H9 (cell line): ENCODE data around the gene ELOA. TPM values are rescaled to one million over a fixed set of nuclear protein-coding genes. Genes with fewer than 3 reads are reported as not detected.

Experiments used
- DNase-seq: peaks from one replicate; pipeline ENCODE4 v3.0.0-alpha.2; 2017
- H2AFZ ChIP-seq: one replicate; pipeline ENCODE4 v1.6.1; 2013; ENCODE audit warnings: mild to moderate bottlenecking, low read length, control low read depth, moderate library complexity
- H2AK5ac ChIP-seq: 2 replicates; pipeline ENCODE4 v1.6.1; 2013; ENCODE audit warnings: low read length, control low read depth, mixed read lengths; ENCODE audit not compliant: insufficient read length
- H2BK120ac ChIP-seq: one replicate; pipeline ENCODE4 v1.6.1; 2013; ENCODE audit warnings: low read depth, mild to moderate bottlenecking, low read length, control low read depth, inconsistent platforms; ENCODE audit not compliant: poor library complexity, severe bottlenecking
- H2BK12ac ChIP-seq: 2 replicates; pipeline ENCODE4 v1.6.1; 2013; ENCODE audit warnings: low read length, control low read depth, mixed read lengths, low read depth; ENCODE audit not compliant: insufficient read length
- H2BK15ac ChIP-seq: 2 replicates; pipeline ENCODE4 v1.6.1; 2013; ENCODE audit warnings: low read depth, low read length, control low read depth
- H2BK20ac ChIP-seq: one replicate; pipeline ENCODE4 v1.6.1; 2013; ENCODE audit warnings: low read depth, mild to moderate bottlenecking, low read length, control low read depth, inconsistent platforms; ENCODE audit not compliant: poor library complexity, severe bottlenecking
- H2BK5ac ChIP-seq: 2 replicates; pipeline ENCODE4 v1.6.1; 2013; ENCODE audit warnings: low read length, control low read depth, mixed read lengths; ENCODE audit not compliant: insufficient read length
- H3K14ac ChIP-seq: 2 replicates; pipeline ENCODE4 v1.6.1; 2013; ENCODE audit warnings: low read length, control low read depth; ENCODE audit not compliant: insufficient read depth
- H3K18ac ChIP-seq: 2 replicates; pipeline ENCODE4 v1.6.1; 2013; ENCODE audit warnings: low read depth, mild to moderate bottlenecking, mixed read lengths, low read length, control low read depth; ENCODE audit not compliant: insufficient read length
- H3K23ac ChIP-seq: 2 replicates; pipeline ENCODE4 v1.6.1; 2013; ENCODE audit warnings: low read length, control low read depth, mixed read lengths, low read depth; ENCODE audit not compliant: insufficient read length
- H3K23me2 ChIP-seq: 2 replicates; pipeline ENCODE4 v1.6.1; 2013; ENCODE audit warnings: low read depth, mild to moderate bottlenecking, mixed read lengths, low read length, control low read depth; ENCODE audit not compliant: insufficient read length, poor library complexity, severe bottlenecking
- H3K27ac ChIP-seq: 2 replicates; pipeline ENCODE4 v1.5.1; 2013; ENCODE audit warnings: low read length, control low read depth, mixed read lengths, low read depth; ENCODE audit not compliant: insufficient read length
- H3K27me3 ChIP-seq: 2 replicates; pipeline ENCODE4 v1.6.1; 2013; ENCODE audit warnings: low read length, control low read depth, inconsistent platforms; ENCODE audit not compliant: insufficient read depth
- H3K4ac ChIP-seq: 2 replicates; pipeline ENCODE4 v1.6.1; 2013; ENCODE audit warnings: low read depth, mild to moderate bottlenecking, control low read depth, inconsistent platforms, low read length, moderate library complexity
- H3K4me1 ChIP-seq: 2 replicates; pipeline ENCODE4 v1.6.1; 2013; ENCODE audit warnings: low read length, control low read depth, inconsistent platforms; ENCODE audit not compliant: insufficient read depth
- H3K4me2 ChIP-seq: 2 replicates; pipeline ENCODE4 v1.6.1; 2013; ENCODE audit warnings: low read length, control low read depth, mixed read lengths; ENCODE audit not compliant: insufficient read length, insufficient read depth
- H3K56ac ChIP-seq: 2 replicates; pipeline ENCODE4 v1.6.1; 2013; ENCODE audit warnings: low read depth, mild to moderate bottlenecking, mixed read lengths, low read length, control low read depth; ENCODE audit not compliant: insufficient read length
- H3K79me1 ChIP-seq: 2 replicates; pipeline ENCODE4 v1.6.1; 2013; ENCODE audit warnings: low read depth, mild to moderate bottlenecking, moderate library complexity, low read length, control low read depth, inconsistent platforms; ENCODE audit not compliant: insufficient read depth, poor library complexity, severe bottlenecking
- H3K79me2 ChIP-seq: 2 replicates; pipeline ENCODE4 v1.6.1; 2013; ENCODE audit warnings: low read length, control low read depth, inconsistent platforms; ENCODE audit not compliant: insufficient read depth
- H3K9ac ChIP-seq: 2 replicates; pipeline ENCODE4 v1.6.1; 2013; ENCODE audit warnings: low read length, control low read depth, mixed read lengths; ENCODE audit not compliant: insufficient read length; ENCODE audit errors: extremely low read depth
- H3K9me3 ChIP-seq: one replicate; pipeline ENCODE4 v1.6.1; 2013; ENCODE audit warnings: low read depth, low read length, inconsistent platforms; ENCODE audit not compliant: control insufficient read depth
- H3T11ph ChIP-seq: one replicate; pipeline ENCODE4 v1.6.1; 2013; ENCODE audit warnings: mild to moderate bottlenecking, low read length, control low read depth, inconsistent platforms
- H4K20me1 ChIP-seq: one replicate; pipeline ENCODE4 v1.6.1; 2013; ENCODE audit not compliant: control insufficient read depth, insufficient read length, insufficient read depth
- H4K5ac ChIP-seq: 2 replicates; pipeline ENCODE4 v1.6.1; 2013; ENCODE audit warnings: low read depth, mild to moderate bottlenecking, mixed read lengths, low read length, control low read depth; ENCODE audit not compliant: insufficient read length
- H4K8ac ChIP-seq: replicated peaks from 2 replicates; pipeline ENCODE4 v1.6.1; 2013; ENCODE audit warnings: low read length, control low read depth, mixed read lengths, low read depth; ENCODE audit not compliant: insufficient read length
- H4K91ac ChIP-seq: 2 replicates; pipeline ENCODE4 v1.6.1; 2013; ENCODE audit warnings: low read depth, mild to moderate bottlenecking, moderate library complexity, mixed read lengths, low read length, control low read depth; ENCODE audit not compliant: insufficient read length
- H3K27ac Mint-ChIP-seq, 3 experiments: 2 replicates in 2 of 3; 3 replicates in 1 of 3; pipeline ENCODE4 v1.8.0; 2020 to 2021; ENCODE audit warnings: mixed read lengths in 3 of 3, mild to moderate bottlenecking in 1 of 3, moderate library complexity in 1 of 3
- H3K27me3 Mint-ChIP-seq: 2 replicates; pipeline ENCODE4 v1.8.0; 2021; ENCODE audit warnings: low read depth, mild to moderate bottlenecking, moderate library complexity, mixed read lengths
- H3K36me3 Mint-ChIP-seq, 3 experiments: 2 replicates in 2 of 3; 3 replicates in 1 of 3; pipeline ENCODE4 v1.8.0; 2020 to 2021; ENCODE audit warnings: low read depth in 3 of 3, mixed read lengths in 3 of 3; ENCODE audit not compliant: insufficient read depth in 1 of 3
- H3K4me1 Mint-ChIP-seq, 2 experiments: 2 replicates each; pipeline ENCODE4 v1.8.0; 2020; ENCODE audit warnings: mixed read lengths in 2 of 2
- H3K4me3 Mint-ChIP-seq, 2 experiments: 2 replicates in 1 of 2; 3 replicates in 1 of 2; pipeline ENCODE4 v1.8.0; 2020 to 2021; ENCODE audit warnings: mild to moderate bottlenecking in 2 of 2, mixed read lengths in 2 of 2, moderate library complexity in 1 of 2
- H3K9me3 Mint-ChIP-seq, 2 experiments: 2 replicates in 1 of 2; 3 replicates in 1 of 2; pipeline ENCODE4 v1.8.0; 2020; ENCODE audit warnings: mild to moderate bottlenecking in 2 of 2, mixed read lengths in 2 of 2, moderate library complexity in 1 of 2
- CTCF ChIP-seq: fragments of 200-600 bp; sonication (generic); conservative IDR thresholded peaks from 3 replicates; pipeline ENCODE4 v1.8.0; 2021; ENCODE audit warnings: antibody characterized with exemption, mild to moderate bottlenecking
- WGBS: extraction: QIAGEN DNeasy Blood & Tissue Kit; methylation state at CpG from one replicate; pipeline ENCODE4 v1.1.7; 2013; ENCODE audit warnings: missing lambda C conversion rate, low lambda C conversion rate, mixed read lengths; ENCODE audit not compliant: insufficient read length; ENCODE audit errors: extremely low coverage; 5-methylcytosine and 5-hydroxymethylcytosine counted together
- total RNA-seq: library from RNA; stranded (reverse); gene quantifications from 2 replicates; pipeline ENCODE4 v1.2.1, GENCODE V29; 2021

ELOA gene
- total RNA-seq, 1 experiment from 2014 or later: 66.2 TPM

GRCh38 chr1:23757812-23758211, 14.5 kb downstream of the ELOA start:
- Histone ChIP-seq H3T11ph (no peak overlapping the region), H3K27me3 (no peaks in the 10 kb centered on the region), H3K14ac (no peak overlapping the region), H3K18ac (no peak overlapping the region), H3K9me3 (no peaks in the 10 kb centered on the region), H2BK5ac (no peak overlapping the region), H3K4me2 (no peak overlapping the region), H3K79me1 (no peaks in the 10 kb centered on the region), H3K23ac (no peak overlapping the region), H3K27ac (no peak overlapping the region), H3K56ac (no peak overlapping the region), H2AFZ (no peak overlapping the region), H2BK12ac (no peak overlapping the region), H2BK120ac (no peak overlapping the region), H4K8ac (no peak overlapping the region), H3K4ac (no peak overlapping the region), H4K20me1 (peaks cover 2% of the 10 kb centered on the region), H2BK20ac (no peak overlapping the region), H3K4me1 (no peaks in the 10 kb centered on the region), H2BK15ac (no peak overlapping the region), H3K23me2 (no peaks in the 10 kb centered on the region), H3K9ac (no peak overlapping the region), H4K5ac (no peak overlapping the region), H2AK5ac (no peak overlapping the region), H4K91ac (no peak overlapping the region), H3K79me2 (no peaks in the 10 kb centered on the region)
- H3K36me3 Mint-ChIP-seq: peaks cover 54 to 93% (median 92%) of the 10 kb centered on the region in 3 experiments; a peak in 6 of 7 replicates
- DNase-seq: no peak
- H3K27ac Mint-ChIP-seq: no peak overlapping the region
- H3K9me3 Mint-ChIP-seq: no peaks in the 10 kb centered on the region
- TF ChIP-seq CTCF: no peak
- H3K4me1 Mint-ChIP-seq: no peaks in the 10 kb centered on the region
- WGBS: no CpG with 5 or more reads among the region's 1 CpG
- H3K27me3 Mint-ChIP-seq: no peaks in the 10 kb centered on the region
- no peak overlapping the region for H3K4me3 Mint-ChIP-seq
